Measurements from ENCODE around the gene MED16. TPM values are rescaled to one million over a fixed set of nuclear protein-coding genes. Genes with fewer than 3 reads are reported as not detected.

MED16 gene
- total and polyA plus RNA-seq, 10 of the 15 experiments (the other 5 are each of a cell fraction or from before 2014, with no cell fraction given), result 0.56 to 51.1 (median 13.6) TPM

- TF ChIP-seq E2F4 (IDR thresholded peaks at IDR 0.05; ENCODE audit: low read depth, low read length) (no peak), PBX3 (IDR thresholded peaks at IDR 0.05; ENCODE audit: insufficient replicate concordance, low read depth, low read length) (no peak), CREB1 (IDR thresholded peaks at IDR 0.05; ENCODE audit: low read depth) (peak; percentile 30; the same call in 1 of the 2 replicates), E2F8 (IDR thresholded peaks at IDR 0.05; ENCODE audit: low read depth, partially characterized antibody) (no peak), POLR2A (IDR thresholded peaks at IDR 0.05; ENCODE audit: low read depth, low read length) (peak; percentile 89), PAX8 (IDR thresholded peaks at IDR 0.05) (no peak), EED (IDR thresholded peaks at IDR 0.05; ENCODE audit: low read depth) (no peak), CEBPZ (IDR thresholded peaks at IDR 0.05; ENCODE audit: low read depth, low read length) (no peak), MYB (IDR thresholded peaks at IDR 0.05; ENCODE audit: borderline replicate concordance, low read depth, low read length) (no peak), NKRF (conservative IDR thresholded peaks at IDR 0.05) (peak; percentile 71), REST (IDR thresholded peaks at IDR 0.05; ENCODE audit: low read depth, low read length) (0 out of 2 replicates have a peak, but pooled peaks have one; percentile 13)
Measured at GRCh38 chr19:892894-893689, at the start of gene MED16, which contains the start of gene RNU6-9 (continued).
